ACC112 (cell line): ENCODE results near the gene HOXB6.

Source experiments
- H2AFZ ChIP-seq: fragments of 200-600 bp; sonication (generic); one replicate; pipeline ENCODE4 v1.6.0; 2017; ENCODE audit warnings: antibody characterized with exemption, low read length; ENCODE audit not compliant: unreplicated experiment
- H3K27ac ChIP-seq: fragments of 200-600 bp; sonication (generic); 2 replicates; pipeline ENCODE4 v1.5.1; 2014; ENCODE audit warnings: low read depth, mild to moderate bottlenecking, antibody characterized with exemption, low read length, moderate library complexity
- H3K27me3 ChIP-seq: fragments of 200-600 bp; sonication (generic); 2 replicates; pipeline ENCODE4 v1.6.1; 2014; ENCODE audit warnings: mild to moderate bottlenecking, antibody characterized with exemption, low read length, moderate library complexity, mixed read lengths; ENCODE audit not compliant: insufficient read depth
- H3K36me3 ChIP-seq: fragments of 200-600 bp; sonication (generic); 2 replicates; pipeline ENCODE4 v1.6.1; 2016; ENCODE audit warnings: mild to moderate bottlenecking, antibody characterized with exemption, low read length, moderate library complexity, mixed read lengths; ENCODE audit not compliant: insufficient read depth
- H3K4me1 ChIP-seq: fragments of 200-600 bp; sonication (generic); one replicate; pipeline ENCODE4 v1.6.1; 2016; ENCODE audit warnings: low read length, mixed read lengths; ENCODE audit not compliant: insufficient read depth, unreplicated experiment, control insufficient read depth
- H3K4me3 ChIP-seq: fragments of 200-600 bp; sonication (generic); 2 replicates; pipeline ENCODE4 v1.5.1; 2014; ENCODE audit warnings: mild to moderate bottlenecking, low read depth, low read length
- H3K79me2 ChIP-seq: fragments of 200-600 bp; sonication (generic); one replicate; pipeline ENCODE4 v1.6.0; 2016; ENCODE audit warnings: low read length; ENCODE audit not compliant: control insufficient read depth, unreplicated experiment, insufficient read depth

HOXB6 gene

DNA sequence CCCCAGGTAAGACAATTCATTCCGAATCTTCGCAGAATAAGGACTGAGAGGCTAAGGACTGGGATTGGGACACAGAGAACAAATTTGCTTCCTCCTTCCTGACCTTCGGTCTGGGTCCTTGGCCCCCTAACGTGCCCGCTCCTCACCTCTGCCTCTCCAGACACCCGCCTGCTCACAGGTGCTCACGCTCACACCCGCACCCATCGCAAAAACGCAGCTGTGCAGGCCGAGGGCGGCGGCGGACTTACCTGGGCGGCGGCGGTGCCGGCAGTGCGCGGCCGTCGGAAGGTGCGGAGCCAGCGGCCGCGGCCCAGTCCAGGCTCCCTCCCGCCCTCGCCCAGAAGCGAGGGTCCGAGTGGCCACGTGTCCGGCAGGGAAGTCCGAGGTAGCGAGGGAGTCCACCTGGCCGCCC, 28.5 kb upstream of the HOXB6 start:
- Histone ChIP-seq H3K27ac (no peak overlapping the region), H3K4me1 (no peaks in the 10 kb centered on the region), H2AFZ (no peak overlapping the region), H3K27me3 (peaks cover 100% of the 10 kb centered on the region), H3K79me2 (no peaks in the 10 kb centered on the region), H3K4me3 (no peak overlapping the region), H3K36me3 (no peaks in the 10 kb centered on the region)

GRCh38 chr17:48632579-48633265, 27.9 kb upstream of the HOXB6 start:
- H2AFZ ChIP-seq = no peak overlapping the region
- H3K4me3 ChIP-seq = no peak overlapping the region
- no peaks in the 10 kb centered on the region for H3K79me2 ChIP-seq
- H3K27me3 ChIP-seq = peaks cover 100% of the 10 kb centered on the region
- no peak overlapping the region for H3K27ac ChIP-seq
- no peaks in the 10 kb centered on the region for H3K4me1 ChIP-seq
- no peaks in the 10 kb centered on the region for H3K36me3 ChIP-seq

DNA sequence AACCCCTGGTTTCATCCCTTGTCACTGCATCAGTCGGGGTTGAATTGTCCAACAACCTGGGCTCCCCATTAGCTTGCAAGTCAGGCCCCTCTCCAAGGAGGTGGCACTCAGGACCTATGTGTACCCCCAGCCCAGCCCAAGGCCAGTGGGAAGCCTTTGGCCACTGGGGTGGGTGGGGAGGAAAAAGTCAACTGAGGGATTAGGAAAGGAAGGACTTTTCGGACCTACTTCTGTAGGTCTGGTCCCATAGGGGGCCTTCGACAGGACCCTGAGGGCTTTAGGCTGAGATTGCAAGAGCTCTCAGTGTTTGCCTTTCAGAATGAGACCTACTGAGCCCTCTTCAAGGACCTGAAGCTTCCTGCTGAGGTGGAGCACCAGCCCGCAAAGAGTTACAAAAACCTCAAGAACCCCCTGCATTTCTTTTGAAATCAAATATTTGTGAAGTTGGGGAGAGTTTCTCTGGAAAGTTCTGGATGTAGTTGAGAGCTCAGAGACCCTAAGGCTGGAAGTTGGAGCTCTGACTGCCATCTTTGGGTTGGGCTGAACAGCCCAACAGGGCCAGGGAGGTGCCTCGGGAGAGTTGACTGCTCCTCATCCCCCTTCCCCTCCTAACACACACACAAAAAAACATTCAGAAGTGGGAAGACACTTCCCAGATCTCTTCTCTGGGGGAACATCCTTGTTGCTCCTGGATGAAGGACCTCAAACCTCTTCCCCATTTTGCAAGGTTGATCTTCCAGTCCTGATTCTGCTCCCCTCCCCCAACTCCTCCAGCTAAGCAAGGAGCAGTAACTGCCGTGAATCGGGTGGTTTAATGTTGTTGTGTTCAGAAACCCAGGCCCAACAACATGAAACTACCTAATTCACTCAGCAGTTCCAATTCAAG, 27.1 kb upstream of the HOXB6 start:
- Histone ChIP-seq H3K79me2 (no peaks in the 10 kb centered on the region), H3K27me3 (peaks cover 100% of the 10 kb centered on the region), H3K36me3 (no peaks in the 10 kb centered on the region), H2AFZ (no peak overlapping the region), H3K4me3 (no peak overlapping the region), H3K4me1 (no peaks in the 10 kb centered on the region), H3K27ac (no peak overlapping the region)

DNA sequence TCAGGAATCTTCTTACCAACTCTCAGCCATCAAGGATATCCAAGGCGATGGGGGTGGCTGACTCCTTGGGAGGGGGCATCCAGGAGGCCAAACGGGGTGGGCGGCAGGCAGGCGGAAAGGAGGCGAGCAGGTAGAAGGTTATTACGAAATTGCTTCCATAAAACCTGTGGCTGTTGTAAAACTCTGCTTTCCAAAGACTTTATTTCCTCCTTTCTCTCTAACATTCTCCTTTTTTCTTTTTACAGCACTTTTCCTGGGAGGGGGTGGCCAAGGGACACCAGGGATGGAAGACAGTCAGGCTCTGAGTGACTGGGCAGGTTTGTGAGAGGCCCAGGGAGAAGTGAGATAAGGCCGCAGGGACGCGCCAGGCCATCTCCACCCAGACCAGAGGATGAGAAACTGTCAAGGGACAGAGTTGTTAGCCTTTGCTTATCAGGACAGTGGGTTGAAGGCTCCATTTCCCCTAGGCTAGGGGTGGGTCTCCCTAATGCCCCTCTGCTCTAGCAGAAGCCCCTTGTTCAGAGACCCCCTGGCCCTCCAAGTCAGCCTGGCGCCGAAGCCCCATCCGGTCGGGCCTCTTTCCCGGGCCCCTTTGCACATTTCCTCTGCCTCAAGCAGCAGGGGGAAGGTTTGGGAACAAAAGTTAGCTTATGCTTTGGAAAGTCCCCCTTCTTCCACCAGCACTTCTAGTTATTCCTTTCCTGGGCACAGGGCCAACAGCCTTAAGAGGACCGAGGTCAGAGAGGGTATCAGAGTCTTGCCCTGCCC, 26.3 kb upstream of the HOXB6 start:
- Histone ChIP-seq H2AFZ (no peak overlapping the region), H3K4me1 (no peaks in the 10 kb centered on the region), H3K36me3 (no peaks in the 10 kb centered on the region), H3K27me3 (peaks cover 99% of the 10 kb centered on the region), H3K79me2 (no peaks in the 10 kb centered on the region), H3K27ac (no peak overlapping the region), H3K4me3 (no peak overlapping the region)

- H2AFZ ChIP-seq = no peak overlapping the region
- H3K4me3 ChIP-seq = no peak overlapping the region
- no peaks in the 10 kb centered on the region for H3K4me1 ChIP-seq
- no peak overlapping the region for H3K27ac ChIP-seq
- peaks cover 98% of the 10 kb centered on the region for H3K27me3 ChIP-seq
- H3K36me3 ChIP-seq = no peaks in the 10 kb centered on the region
- no peaks in the 10 kb centered on the region for H3K79me2 ChIP-seq
Observed at GRCh38 chr17:48630009-48630924, 25.5 kb upstream of the HOXB6 start.

DNA sequence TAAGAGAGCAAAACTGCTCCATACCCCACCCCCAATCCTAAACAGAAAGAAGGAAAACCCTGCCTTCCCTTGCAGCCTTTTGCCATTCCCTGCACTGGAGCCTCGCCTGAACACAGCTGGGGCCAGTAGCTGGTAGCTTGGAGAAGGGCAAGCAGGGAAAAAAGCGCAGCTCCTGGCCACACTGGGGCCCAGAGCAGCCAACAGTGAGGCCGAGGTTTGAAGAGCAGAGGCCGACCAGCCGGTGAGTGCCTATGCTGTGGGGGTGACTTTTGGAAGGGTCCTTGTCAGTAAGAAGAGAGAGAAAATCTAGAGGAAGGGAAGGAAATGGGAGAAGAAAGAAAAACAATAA, 24.6 kb upstream of the HOXB6 start:
- Histone ChIP-seq H3K27me3 (peaks cover 98% of the 10 kb centered on the region), H3K36me3 (no peaks in the 10 kb centered on the region), H2AFZ (no peak overlapping the region), H3K4me1 (no peaks in the 10 kb centered on the region), H3K27ac (no peak overlapping the region), H3K79me2 (no peaks in the 10 kb centered on the region), H3K4me3 (no peak overlapping the region)

DNA sequence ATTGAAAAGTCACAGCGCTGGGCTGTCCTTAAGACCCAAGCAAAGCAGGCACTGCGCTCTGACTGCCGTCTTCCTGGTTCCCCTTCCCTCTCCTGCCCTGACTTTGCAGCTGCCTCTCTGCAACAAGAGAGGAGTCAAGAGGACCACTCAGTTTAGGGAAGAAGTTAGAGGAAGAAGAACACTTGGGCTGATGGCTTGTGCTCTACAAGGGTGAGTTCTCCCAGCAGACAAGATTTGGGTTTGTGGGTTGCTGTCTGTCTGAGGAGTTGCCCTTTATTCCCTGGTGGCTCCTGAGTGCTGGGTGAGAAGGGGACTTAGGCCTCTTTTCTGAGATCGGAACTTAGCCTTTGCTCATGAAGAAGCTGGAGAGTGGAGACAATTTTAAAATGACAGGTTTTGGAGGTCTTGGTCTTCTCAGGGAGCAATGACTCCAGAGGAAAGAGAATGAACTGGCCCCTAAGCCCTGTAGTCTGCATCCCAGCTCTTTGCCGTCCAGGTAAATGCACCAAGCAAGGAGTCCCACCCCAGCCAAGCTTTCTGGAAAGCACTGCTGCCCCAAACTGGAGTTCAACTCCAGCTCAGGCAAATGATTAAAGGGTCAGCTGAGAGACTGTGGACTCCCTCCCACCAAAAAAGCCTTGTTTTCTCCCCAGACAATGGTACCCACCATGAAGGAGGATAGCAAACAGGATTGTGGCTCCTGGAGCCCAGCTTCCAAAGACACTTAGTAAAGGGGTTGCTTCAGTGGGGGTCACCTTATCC, 24.0 kb upstream of the HOXB6 start:
- H3K4me3 ChIP-seq = no peak overlapping the region
- no peaks in the 10 kb centered on the region for H3K79me2 ChIP-seq
- no peak overlapping the region for H3K27ac ChIP-seq
- peaks cover 98% of the 10 kb centered on the region for H3K27me3 ChIP-seq
- no peak overlapping the region for H2AFZ ChIP-seq
- no peaks in the 10 kb centered on the region for H3K36me3 ChIP-seq
- no peaks in the 10 kb centered on the region for H3K4me1 ChIP-seq

GRCh38 chr17:48627623-48628521, 23.1 kb upstream of the HOXB6 start:
- Histone ChIP-seq H3K4me1 (no peaks in the 10 kb centered on the region), H3K36me3 (no peaks in the 10 kb centered on the region), H2AFZ (no peak overlapping the region), H3K79me2 (no peaks in the 10 kb centered on the region), H3K27ac (no peak overlapping the region), H3K27me3 (peaks cover 98% of the 10 kb centered on the region), H3K4me3 (no peak overlapping the region)

DNA sequence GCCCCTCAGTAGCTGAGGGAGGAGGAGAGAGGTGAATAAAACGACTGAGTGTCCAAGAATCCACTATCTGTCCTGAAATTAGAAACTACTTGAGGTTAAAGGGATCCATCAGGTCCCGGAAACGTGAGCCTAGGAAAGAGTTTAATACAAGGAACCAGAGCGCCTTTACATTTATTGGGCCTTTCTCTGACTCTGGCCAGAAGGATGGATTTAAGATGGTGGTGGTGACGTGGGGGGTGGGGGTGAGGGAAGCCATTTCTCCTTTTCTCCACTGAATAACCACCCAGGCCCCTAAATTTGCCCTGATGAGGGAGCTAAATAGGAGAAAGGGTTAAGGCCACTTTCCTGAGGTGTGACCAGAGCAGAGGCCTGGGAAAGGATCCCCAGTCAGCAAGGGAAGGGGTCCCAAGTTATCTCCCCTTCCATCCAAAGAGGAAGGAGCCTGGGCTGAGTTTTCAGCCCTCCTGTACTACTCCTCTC, 22.4 kb upstream of the HOXB6 start:
- no peaks in the 10 kb centered on the region for H3K4me1 ChIP-seq
- H3K79me2 ChIP-seq = no peaks in the 10 kb centered on the region
- H3K27me3 ChIP-seq = peaks cover 98% of the 10 kb centered on the region
- no peak overlapping the region for H2AFZ ChIP-seq
- H3K4me3 ChIP-seq = no peak overlapping the region
- H3K27ac ChIP-seq = no peak overlapping the region
- H3K36me3 ChIP-seq = no peaks in the 10 kb centered on the region
